Right lobe of liver (tissue), 4 donors: Measurements from ENCODE around the gene CA5A.
"Not testable (repeated sequence)": the region's sequence is repeated elsewhere in the genome, so short reads cannot be mapped to it uniquely, and the experiment has no call there.

Source experiments
- CTCF ChIP-seq, 4 donors: fragments of 200-600 bp in 3 of 4; fragments of 450-650 bp in 1 of 4; IDR thresholded peaks; one replicate each; pipeline versions ENCODE4 v1.5.1 to v1.8.0; 2016 to 2022; ENCODE audit warnings: antibody characterized with exemption in 4 of 4, mild to moderate bottlenecking in 2 of 4
- POLR2A ChIP-seq: fragments of 450-650 bp; IDR thresholded peaks from one replicate; pipeline ENCODE4 v1.6.1; 2017; ENCODE audit warnings: antibody characterized with exemption, mild to moderate bottlenecking
- donor health status: DM: no; HTN: no; CAD: no.
- donor health status: DM: no; HTN: no; CAD: no.
- donor health status: DM: no; HTN: yes; CAD: no.

GRCh38 chr16:87885371-87885967 lies 50.9 kb downstream of the CA5A start:
- not testable (repeated sequence) for TF ChIP-seq CTCF (IDR thresholded peaks at IDR 0.05); POLR2A
